B cell (primary cell): ENCODE measurements around the gene TM6SF1. TPM values are rescaled to one million over a fixed set of nuclear protein-coding genes. Genes with fewer than 3 reads are reported as not detected.

Experiments used
- ATAC-seq: fragments of 200-7000 bp; cut with Tn5 transposase; one replicate; pipeline ENCODE4 v1.10.0; 2021; ENCODE audit warnings: low read depth, mild to moderate bottlenecking, moderate number of reproducible peaks, moderate library complexity
- CTCF ChIA-PET: fragments of 350-600 bp; sonication (Branson Sonifier 250); formaldehyde crosslinking; loops from one replicate; lab custom pipeline; 2021; ENCODE audit warnings: antibody characterized with exemption, inconsistent platforms; lab: Charles Lee
- POLR2A ChIA-PET: fragments of 350-600 bp; sonication (Branson Sonifier 250); formaldehyde crosslinking; loops from one replicate; lab custom pipeline; 2021; ENCODE audit warnings: antibody characterized with exemption; lab: Charles Lee
- DNase-seq: peaks from one replicate; pipeline ENCODE4 v3.0.0; 2013
- H2AFZ ChIP-seq: 2 replicates; pipeline ENCODE4 v1.6.1; 2012; ENCODE audit warnings: mild to moderate bottlenecking, low read depth, low read length; ENCODE audit not compliant: insufficient read depth, poor library complexity, severe bottlenecking
- H3K27ac ChIP-seq, 2 donors: 1 replicate in 1 of 2; 2 replicates in 1 of 2; pipeline ENCODE4 v1.5.1; 2012 to 2013; ENCODE audit warnings: low read length in 2 of 2, mild to moderate bottlenecking in 2 of 2, moderate library complexity in 1 of 2
- H3K27me3 ChIP-seq, 4 experiments: fragments of 200-600 bp in 1 of 4; sonication (generic) in 1 of 4; replicated peaks in 1 of 4; 1 replicate in 2 of 4; 2 replicates in 2 of 4; pipeline versions ENCODE4 v1.6.1 to v1.7.0; 2013 to 2016; ENCODE audit warnings: low read length in 3 of 4, mild to moderate bottlenecking in 2 of 4, mixed read lengths in 1 of 4, moderate library complexity in 1 of 4; ENCODE audit not compliant: insufficient read depth in 4 of 4, control insufficient read depth in 3 of 4; ENCODE audit errors: control extremely low read depth in 1 of 4
- H3K36me3 ChIP-seq, 2 experiments: replicated peaks in 1 of 2; 1 replicate in 1 of 2; 2 replicates in 1 of 2; pipeline versions ENCODE4 v1.6.1 to v1.7.1; 2013; ENCODE audit warnings: low read length in 1 of 2; ENCODE audit not compliant: insufficient read depth in 2 of 2, control insufficient read depth in 1 of 2; ENCODE audit errors: control extremely low read depth in 1 of 2, extremely low read depth in 1 of 2
- H3K4me1 ChIP-seq, 2 donors: fragments of 200-600 bp in 1 of 2; sonication (generic) in 1 of 2; 1 replicate in 1 of 2; 2 replicates in 1 of 2; pipeline versions ENCODE4 v1.5.1 to v1.6.1; 2013 to 2017; ENCODE audit warnings: low read length in 2 of 2; ENCODE audit not compliant: control insufficient read depth in 2 of 2, insufficient read depth in 2 of 2
- H3K4me2 ChIP-seq: replicated peaks from 2 replicates; pipeline ENCODE3; 2012; ENCODE audit warnings: mild to moderate bottlenecking, low read depth, low read length; ENCODE audit not compliant: poor library complexity, severe bottlenecking
- H3K4me3 ChIP-seq, 5 experiments: fragments of 200-600 bp in 1 of 5; sonication (generic) in 1 of 5; 1 replicate in 3 of 5; 2 replicates in 2 of 5; pipeline versions ENCODE4 v1.5.1 to v1.7.0; 2011 to 2016; ENCODE audit warnings: low read length in 4 of 5, mild to moderate bottlenecking in 4 of 5, low read depth in 2 of 5, control low read depth in 1 of 5, moderate library complexity in 1 of 5; ENCODE audit not compliant: insufficient read depth in 1 of 5; ENCODE audit errors: control extremely low read depth in 1 of 5, extremely low read depth in 1 of 5
- H3K79me2 ChIP-seq: fragments of 200-600 bp; sonication (generic); one replicate; pipeline ENCODE4 v1.6.0; 2016; ENCODE audit warnings: low read length; ENCODE audit not compliant: control insufficient read depth, insufficient read depth
- H3K9ac ChIP-seq: fragments of 200-600 bp; sonication (generic); 2 replicates; pipeline ENCODE4 v1.6.1; 2017; ENCODE audit warnings: mild to moderate bottlenecking, low read length, moderate library complexity
- H3K9me3 ChIP-seq, 3 donors: one replicate each; pipeline versions ENCODE4 v1.6.1 to v1.7.1; 2013; ENCODE audit warnings: low read length in 2 of 3; ENCODE audit not compliant: control insufficient read depth in 2 of 3, insufficient read depth in 1 of 3; ENCODE audit errors: control extremely low read depth in 1 of 3
- H4K20me1 ChIP-seq: 2 replicates; pipeline ENCODE4 v1.6.0; 2012; ENCODE audit warnings: mild to moderate bottlenecking, low read length; ENCODE audit not compliant: insufficient read depth, control insufficient read depth, poor library complexity, severe bottlenecking
- H3K27ac Mint-ChIP-seq: one replicate; pipeline ENCODE4 v1.8.0; 2021; ENCODE audit warnings: mixed read lengths
- H3K27me3 Mint-ChIP-seq: one replicate; pipeline ENCODE4 v1.8.0; 2021; ENCODE audit warnings: mixed read lengths
- H3K4me1 Mint-ChIP-seq: one replicate; pipeline ENCODE4 v1.8.0; 2021; ENCODE audit warnings: mixed read lengths
- H3K4me3 Mint-ChIP-seq: one replicate; pipeline ENCODE4 v1.8.0; 2021; ENCODE audit warnings: mixed read lengths
- H3K9me3 Mint-ChIP-seq: one replicate; pipeline ENCODE4 v1.8.0; 2022; ENCODE audit warnings: mixed read lengths; ENCODE audit not compliant: insufficient read depth
- EZH2 ChIP-seq: IDR thresholded peaks from 2 replicates; pipeline ENCODE4 v1.6.1; 2012; ENCODE audit warnings: borderline replicate concordance, low read depth, mild to moderate bottlenecking, moderate library complexity, low read length; ENCODE audit not compliant: insufficient read depth, poor library complexity, severe bottlenecking
- WGBS: methylation state at CpG from one replicate; pipeline ENCODE4 v1.1.5; 2013; ENCODE audit warnings: missing lambda C conversion rate; ENCODE audit not compliant: insufficient coverage; 5-methylcytosine and 5-hydroxymethylcytosine counted together
- intact Hi-C: fragments of 100-400 bp; cut with micrococcal nuclease; formaldehyde crosslinking; loops from one replicate; pipeline ENCODE4 v1.10.0; 2022
- polyA plus RNA-seq: library from polyadenylated mRNA; depleted of rRNA; stranded (reverse); fragments of >200 nt; gene quantifications from 2 replicates; pipeline ENCODE4 v1.2.3, GENCODE V29; 2012
- total RNA-seq, 2 donors: library from RNA; stranded (reverse); fragments of 120-200 nt in 1 of 2; gene quantifications; 1 replicate in 1 of 2; 2 replicates in 1 of 2; pipeline versions ENCODE4 v1.2.3 to v1.2.4, GENCODE V29; 2013 to 2022
- TF ChIP-seq, protein P1 (sequence below): fragments of 200-600 bp; IDR thresholded peaks from one replicate; pipeline ENCODE4 v1.8.0; 2022; ENCODE audit warnings: antibody characterized with exemption, mild to moderate bottlenecking

Gene TM6SF1
- total and polyA plus RNA-seq, 2 donors (not counting 1 experiment from before 2014, with no cell fraction given) = 1.1 to 1.6 TPM

DNA sequence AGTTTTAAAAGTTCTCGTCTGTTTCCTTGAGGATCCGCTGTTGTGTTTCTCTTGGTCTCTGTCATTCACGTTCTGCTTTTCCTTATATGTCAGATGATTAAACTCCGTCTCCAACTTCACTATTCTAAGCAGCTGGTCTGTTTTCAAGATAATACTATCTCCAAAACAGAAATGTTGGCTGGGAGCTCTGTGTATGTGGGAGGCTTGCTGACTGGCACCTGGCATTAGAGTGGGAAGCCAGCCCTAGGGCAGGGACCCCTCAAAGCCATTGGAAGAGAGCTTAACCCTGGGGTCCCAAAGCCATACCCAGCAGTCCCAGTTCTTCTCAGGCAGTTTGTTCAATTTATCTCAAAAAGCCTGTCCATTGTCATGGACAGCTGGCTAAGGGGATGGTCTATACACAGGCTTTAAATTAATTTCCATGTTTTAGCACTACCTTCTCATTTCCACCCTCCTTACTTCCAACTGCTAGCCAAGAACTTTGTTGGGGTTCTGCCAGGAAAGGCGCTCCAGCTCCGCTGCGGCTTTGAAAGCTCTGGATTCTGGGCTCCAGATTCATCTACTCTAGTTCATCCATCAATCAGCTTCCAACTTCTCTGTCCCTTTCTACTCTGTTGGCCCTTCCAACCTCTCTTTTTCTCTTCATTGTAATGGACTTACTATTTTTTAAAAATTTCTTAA, 49.6 kb upstream of the TM6SF1 start:
- Mint-ChIP-seq H3K9me3 (no peaks in the 10 kb centered on the region), H3K4me3 (no peak overlapping the region), H3K27me3 (no peaks in the 10 kb centered on the region), H3K4me1 (peaks cover 13% of the 10 kb centered on the region), H3K27ac (no peak overlapping the region)
- DNase-seq = no peak
- ChIA-PET CTCF (no interaction called here), POLR2A (no interaction called here)
- H3K4me2 ChIP-seq = no peak overlapping the region
- H2AFZ ChIP-seq = no peak overlapping the region
- TF ChIP-seq EZH2 = no peak
- TF ChIP-seq, protein P1, sequence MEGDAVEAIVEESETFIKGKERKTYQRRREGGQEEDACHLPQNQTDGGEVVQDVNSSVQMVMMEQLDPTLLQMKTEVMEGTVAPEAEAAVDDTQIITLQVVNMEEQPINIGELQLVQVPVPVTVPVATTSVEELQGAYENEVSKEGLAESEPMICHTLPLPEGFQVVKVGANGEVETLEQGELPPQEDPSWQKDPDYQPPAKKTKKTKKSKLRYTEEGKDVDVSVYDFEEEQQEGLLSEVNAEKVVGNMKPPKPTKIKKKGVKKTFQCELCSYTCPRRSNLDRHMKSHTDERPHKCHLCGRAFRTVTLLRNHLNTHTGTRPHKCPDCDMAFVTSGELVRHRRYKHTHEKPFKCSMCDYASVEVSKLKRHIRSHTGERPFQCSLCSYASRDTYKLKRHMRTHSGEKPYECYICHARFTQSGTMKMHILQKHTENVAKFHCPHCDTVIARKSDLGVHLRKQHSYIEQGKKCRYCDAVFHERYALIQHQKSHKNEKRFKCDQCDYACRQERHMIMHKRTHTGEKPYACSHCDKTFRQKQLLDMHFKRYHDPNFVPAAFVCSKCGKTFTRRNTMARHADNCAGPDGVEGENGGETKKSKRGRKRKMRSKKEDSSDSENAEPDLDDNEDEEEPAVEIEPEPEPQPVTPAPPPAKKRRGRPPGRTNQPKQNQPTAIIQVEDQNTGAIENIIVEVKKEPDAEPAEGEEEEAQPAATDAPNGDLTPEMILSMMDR = no peak
- H3K27ac ChIP-seq = no peak overlapping the region
- H3K4me3 ChIP-seq = no peak overlapping the region
- peaks cover 15 to 18% of the 10 kb centered on the region in 2 donors for H3K4me1 ChIP-seq
- no peak overlapping the region for H3K9ac ChIP-seq
- 100% methylated on average over 6 of the region's 7 CpGs for WGBS
- no peaks in the 10 kb centered on the region for H3K27me3 ChIP-seq
- ATAC-seq = no peak
- intact Hi-C loops = no loop called here
- peaks cover 70% of the 10 kb centered on the region for H4K20me1 ChIP-seq
- peaks cover 94% of the 10 kb centered on the region for H3K79me2 ChIP-seq
- H3K9me3 ChIP-seq = no peaks in the 10 kb centered on the region
- peaks cover 11 to 42% of the 10 kb centered on the region in 2 experiments for H3K36me3 ChIP-seq

DNA sequence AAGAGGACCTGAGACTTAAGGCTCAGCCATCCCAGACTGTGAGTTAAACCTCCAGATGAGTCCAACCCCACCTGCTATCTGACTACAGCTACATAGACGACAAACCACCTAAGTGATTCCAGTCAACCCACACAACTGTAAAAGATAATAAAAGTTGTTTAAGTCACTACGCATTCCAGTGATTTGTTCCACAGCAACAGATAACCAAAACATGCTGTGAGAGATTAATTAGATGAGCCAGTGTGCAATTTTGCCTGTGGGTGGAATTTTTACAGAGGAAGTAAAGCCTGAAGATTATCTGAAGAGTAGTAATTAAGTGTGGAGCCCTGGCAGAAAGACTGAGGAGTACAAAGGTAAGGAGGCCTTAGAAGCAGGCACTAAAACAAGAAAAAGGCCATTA, 45.8 kb upstream of the TM6SF1 start:
- Histone ChIP-seq H3K27me3 (no peaks in the 10 kb centered on the region), H3K9ac (no peak overlapping the region), H3K27ac (peak overlapping the region in 1 of 2 donors; percentile 84), H4K20me1 (peaks cover 79% of the 10 kb centered on the region), H3K9me3 (no peaks in the 10 kb centered on the region), H3K36me3 (peaks cover 5 to 15% of the 10 kb centered on the region in 2 experiments), H2AFZ (no peak overlapping the region), H3K4me3 (no peak overlapping the region), H3K79me2 (peaks cover 99% of the 10 kb centered on the region), H3K4me2 (peak overlapping the region; percentile 90), H3K4me1 (peaks cover 42 to 48% of the 10 kb centered on the region in 2 donors)
- Mint-ChIP-seq H3K9me3 (no peaks in the 10 kb centered on the region), H3K27me3 (no peaks in the 10 kb centered on the region), H3K4me1 (peaks cover 14% of the 10 kb centered on the region), H3K27ac (no peak overlapping the region), H3K4me3 (no peak overlapping the region)
- DNase-seq (no peak), ATAC-seq (no peak)
- no CpG with 5 or more reads among the region's 2 CpGs for WGBS
- POLR2A ChIA-PET = no interaction called here
- TF ChIP-seq EZH2 = no peak
- TF ChIP-seq, protein P1 = no peak
- CTCF ChIA-PET = interaction anchor here (1.0 kb wide), 1 partner anchor 251 kb away, joined by 3 read pairs; no protein-coding TSS in a partner anchor
- intact Hi-C loops = no loop called here
